Daoy (cell line): ENCODE measurements around the gene NR2C2AP. TPM values are rescaled to one million over a fixed set of nuclear protein-coding genes. Genes with fewer than 3 reads are reported as not detected.
"Not testable (repeated sequence)": the region's sequence is repeated elsewhere in the genome, so short reads cannot be mapped to it uniquely, and the experiment has no call there.

ENCODE experiments used
- DNase-seq: peaks from one replicate; pipeline ENCODE4 v3.0.0-alpha.2; 2015; ENCODE audit warnings: low read depth
- total RNA-seq: library from RNA; depleted of rRNA; stranded (reverse); fragments of >200 nt; shearing (Covaris generic); gene quantifications from 2 replicates; pipeline ENCODE4 v1.2.3, GENCODE V29; 2014; rRNA removed

The NR2C2AP gene, protein sequence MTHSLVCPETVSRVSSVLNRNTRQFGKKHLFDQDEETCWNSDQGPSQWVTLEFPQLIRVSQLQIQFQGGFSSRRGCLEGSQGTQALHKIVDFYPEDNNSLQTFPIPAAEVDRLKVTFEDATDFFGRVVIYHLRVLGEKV
- 25.1 and 31.3 TPM in 2 replicates for total RNA-seq

DNA sequence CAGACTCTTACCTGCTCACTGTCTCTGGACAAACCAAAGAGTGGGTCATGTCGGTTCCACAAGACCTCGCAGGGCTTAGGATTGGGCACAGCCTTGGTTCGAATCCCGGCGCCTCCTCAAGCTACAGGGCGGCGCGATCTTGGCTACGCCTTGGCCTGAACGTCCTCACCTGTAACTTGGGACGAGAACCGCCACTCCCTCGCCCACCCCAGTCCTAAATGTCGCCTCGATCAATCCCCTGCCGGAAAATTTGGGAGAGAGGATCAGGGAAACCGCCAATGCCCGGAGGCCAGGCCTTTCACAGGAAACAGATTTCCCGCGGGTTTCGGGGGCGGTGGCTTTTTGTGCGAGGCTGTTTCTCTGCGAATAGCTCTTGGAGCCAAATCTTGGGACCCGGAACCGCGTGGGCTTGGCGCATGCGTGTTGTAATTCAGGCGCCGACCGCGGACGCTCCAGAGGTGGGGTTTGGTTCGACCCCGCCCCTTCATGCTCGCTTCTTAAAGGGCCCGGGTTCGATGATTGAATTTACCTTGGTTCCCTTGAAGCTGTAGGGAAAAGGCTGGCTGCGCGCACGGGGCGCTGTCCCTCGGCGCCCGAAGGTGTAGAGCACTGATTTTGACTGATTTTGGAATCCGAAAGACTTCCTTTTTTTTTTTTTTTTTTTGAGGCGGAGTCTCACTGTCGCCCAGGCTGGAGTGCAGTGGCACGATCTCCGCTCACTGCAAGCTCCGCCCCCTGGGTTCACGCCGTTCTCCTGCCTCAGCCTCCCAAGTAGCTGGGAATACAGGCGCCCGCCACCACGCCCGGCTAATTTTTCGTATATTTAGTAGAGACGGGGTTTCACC lies at the start of gene NR2C2AP:
TSS of gene NR2C2AP (minus strand) at position 403 of the 845 bp plus-strand sequence. CDS start at position 49, 354 bp downstream.
- peak; percentile 96 for DNase-seq

GRCh38 chr19:19250196-19250801 lies 47.1 kb upstream of the NR2C2AP start:
- DNase-seq = no peak

DNA sequence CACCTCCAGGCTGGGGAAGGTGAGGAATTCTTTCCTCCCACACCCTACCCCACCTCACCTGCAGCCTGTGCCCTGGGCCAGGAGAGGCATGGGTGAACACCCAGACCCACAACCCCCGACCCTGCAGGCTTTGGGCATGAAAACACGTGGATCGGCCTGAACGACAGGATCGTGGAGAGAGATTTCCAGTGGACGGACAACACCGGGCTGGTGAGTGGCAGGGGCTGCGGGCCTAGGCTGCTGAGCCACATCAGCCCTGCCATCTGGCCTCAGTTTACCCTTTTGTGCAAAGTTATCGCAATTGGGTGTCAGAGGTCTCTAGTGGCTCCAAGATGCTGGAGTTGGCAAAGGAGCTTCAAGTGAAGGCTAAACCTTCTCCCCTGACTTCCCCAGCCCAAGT lies 37.3 kb upstream of the NR2C2AP start:
- DNase-seq = no peak

DNA sequence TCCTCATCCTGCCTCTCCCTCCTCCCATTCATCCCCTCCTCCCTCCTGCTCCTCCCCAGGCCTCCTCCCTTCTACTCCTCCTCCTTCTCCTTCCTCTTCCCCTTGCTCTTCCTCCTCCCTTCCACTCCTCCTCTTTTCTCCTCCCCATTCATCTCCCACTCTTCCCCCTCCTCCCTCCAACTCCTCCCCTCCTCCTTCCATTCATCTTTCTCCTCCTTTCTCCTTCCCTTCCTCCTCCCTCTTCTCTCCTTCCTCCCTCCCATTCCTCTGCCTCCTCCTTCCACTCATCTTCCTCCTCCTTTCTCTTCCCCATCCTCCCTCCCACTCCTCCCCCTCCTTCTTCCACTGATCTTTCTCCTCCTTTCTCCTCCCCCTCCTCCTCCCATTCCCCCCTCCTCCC lies 36.5 kb upstream of the NR2C2AP start:
- no peak for DNase-seq

DNA sequence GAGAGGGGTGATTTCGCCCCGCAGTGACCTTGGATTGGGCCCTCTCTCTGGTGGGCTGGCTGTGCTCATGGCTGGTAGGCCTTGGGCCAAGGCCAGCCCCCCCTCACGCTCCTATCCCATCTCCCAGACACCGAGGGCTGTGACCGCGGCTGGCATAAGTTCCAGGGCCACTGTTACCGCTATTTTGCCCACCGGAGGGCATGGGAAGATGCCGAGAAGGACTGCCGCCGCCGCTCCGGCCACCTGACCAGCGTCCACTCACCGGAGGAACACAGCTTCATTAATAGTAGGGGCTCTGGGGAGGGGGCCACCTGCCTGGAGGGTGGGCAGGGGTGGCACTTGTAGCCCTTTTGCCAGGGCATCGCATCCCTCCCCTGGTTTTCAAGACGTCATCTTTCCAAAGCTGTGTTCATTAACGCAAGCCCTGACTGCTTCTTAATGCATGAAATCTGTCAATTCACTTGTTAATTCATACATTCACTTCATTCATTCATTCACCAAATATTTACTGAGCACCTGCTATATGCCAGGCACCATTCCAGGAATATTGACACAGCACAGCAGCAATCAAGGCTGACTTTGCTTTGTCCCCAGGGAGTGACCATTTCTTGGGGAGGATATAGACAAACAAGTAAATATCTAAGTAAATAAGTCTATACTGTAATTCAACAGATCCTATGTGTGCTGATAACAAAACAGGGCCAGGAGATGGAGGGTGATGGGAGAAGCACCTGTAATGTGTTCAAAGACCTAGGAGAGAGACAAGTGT lies 35.1 kb upstream of the NR2C2AP start:
- DNase-seq = no peak

GRCh38 chr19:19236173-19236572 lies 33.0 kb upstream of the NR2C2AP start:
- no peak for DNase-seq

DNA sequence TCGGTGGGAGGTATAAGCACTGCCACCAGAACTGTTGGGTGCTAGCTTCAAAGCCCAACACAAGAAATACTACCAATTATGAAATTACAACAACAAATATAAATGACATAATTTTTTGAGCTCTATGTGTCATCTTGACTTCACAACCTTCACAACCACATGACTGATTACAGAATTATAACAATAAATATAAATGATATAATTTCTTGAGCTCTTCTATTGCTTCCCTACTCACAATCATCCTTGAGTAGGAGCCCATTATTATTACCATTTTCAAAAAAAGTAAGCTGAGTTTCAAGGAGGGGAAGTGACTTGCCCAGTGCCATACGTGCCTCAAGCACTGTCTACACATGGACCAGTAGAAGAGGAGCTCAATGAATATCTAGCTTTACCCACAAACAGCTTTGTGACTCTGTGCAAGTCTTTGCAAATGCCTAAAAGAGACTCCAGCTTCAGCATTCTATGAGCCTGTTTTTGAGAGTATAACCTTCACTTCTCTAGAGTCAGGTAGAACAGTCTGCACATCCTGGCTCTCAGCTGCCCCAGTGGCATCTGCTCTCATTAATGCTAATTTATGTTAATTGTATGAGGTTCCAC lies 31.1 kb upstream of the NR2C2AP start:
- no peak for DNase-seq

DNA sequence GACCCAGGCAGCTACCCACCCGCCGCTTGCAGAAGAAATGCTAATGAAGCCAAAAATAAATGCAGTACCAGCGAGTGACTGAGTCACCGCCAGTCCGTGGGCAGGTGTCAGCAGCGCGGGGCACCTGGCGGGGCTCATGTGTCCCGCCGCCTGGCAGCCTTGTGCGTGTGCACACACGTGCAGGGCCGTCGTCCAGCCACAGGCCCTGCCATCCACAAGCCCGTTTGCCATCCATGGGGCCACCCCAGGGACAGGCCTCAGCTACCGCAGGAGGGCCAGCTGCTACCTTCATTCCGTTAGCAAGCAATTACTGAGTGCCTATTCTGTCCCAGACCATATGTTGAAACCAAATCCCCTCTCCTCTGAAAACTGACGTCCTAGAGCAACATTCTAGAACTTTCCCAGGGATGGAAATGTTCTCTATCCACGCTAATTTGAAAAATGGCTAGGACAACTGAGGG lies 29.1 kb upstream of the NR2C2AP start:
- DNase-seq = no peak

DNA sequence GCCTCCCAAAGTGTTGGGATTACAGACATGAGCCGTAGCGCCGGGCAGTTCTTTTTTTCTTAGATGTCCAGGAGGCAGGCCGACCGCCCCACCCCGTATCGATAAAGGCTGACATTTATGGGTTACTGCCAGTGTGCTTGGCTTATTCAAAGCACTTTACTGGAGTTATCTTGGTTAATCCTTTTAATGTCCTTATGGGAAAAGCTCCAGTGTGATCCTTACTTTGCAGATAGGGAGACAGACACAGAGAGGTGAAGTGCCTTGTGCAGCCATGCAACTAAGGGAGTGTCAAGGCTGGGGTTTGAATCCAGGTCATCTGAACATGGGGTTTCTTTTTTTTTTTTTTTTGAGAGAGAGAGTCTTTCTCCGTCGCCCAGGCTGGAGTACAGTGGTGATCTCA lies 27.8 kb upstream of the NR2C2AP start:
- DNase-seq = no peak

GRCh38 chr19:19229701-19230100 lies 26.5 kb upstream of the NR2C2AP start:
- no peak for DNase-seq

GRCh38 chr19:19227217-19227616 lies 24.0 kb upstream of the NR2C2AP start:
- no peak for DNase-seq

DNA sequence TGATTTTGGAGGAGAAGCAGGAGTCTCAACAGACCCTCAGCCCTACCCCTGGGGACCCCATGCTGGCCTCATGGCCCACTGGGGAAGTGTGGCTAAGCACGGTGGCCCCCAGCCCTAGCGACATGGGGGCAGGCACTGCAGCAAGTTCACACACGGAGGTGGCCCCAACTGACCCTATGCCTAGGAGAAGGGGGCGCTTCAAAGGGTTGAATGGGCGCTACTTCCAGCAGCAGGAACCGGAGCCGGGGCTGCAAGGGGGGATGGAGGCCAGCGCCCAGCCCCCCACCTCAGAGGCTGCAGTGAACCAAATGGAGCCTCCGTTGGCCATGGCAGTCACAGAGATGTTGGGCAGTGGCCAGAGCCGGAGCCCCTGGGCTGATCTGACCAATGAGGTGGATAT lies 23.4 kb upstream of the NR2C2AP start:
- DNase-seq = no peak

DNA sequence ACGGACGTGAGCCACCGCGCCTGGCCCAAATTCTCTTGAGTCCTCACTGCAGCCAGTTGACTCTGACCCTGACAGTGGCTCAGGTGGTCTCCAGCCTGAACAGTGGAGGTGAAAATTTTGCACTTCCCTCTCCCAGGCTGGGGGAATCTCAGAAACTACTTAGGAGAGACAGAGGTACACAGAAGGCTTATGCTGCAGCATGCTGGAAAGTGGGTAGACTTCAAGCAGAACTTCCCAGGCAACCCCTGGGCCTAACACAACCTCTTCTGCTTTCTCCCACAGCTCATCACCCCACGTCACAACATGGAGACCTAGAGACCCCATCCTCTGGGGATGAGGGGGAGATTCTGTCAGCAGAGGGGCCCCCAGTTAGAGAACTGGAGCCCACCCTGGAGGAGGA lies 23.0 kb upstream of the NR2C2AP start:
- DNase-seq = no peak

GRCh38 chr19:19224852-19225494 lies 21.8 kb upstream of the NR2C2AP start:
- peak; percentile 30 for DNase-seq

- DNase-seq = no peak
These were observed 21.1 kb upstream of the NR2C2AP start for GRCh38 chr19:19224150-19224851.

GRCh38 chr19:19223636-19224035 lies 20.4 kb upstream of the NR2C2AP start:
- no peak for DNase-seq

- DNase-seq = no peak
These were observed 19.8 kb upstream of the NR2C2AP start for GRCh38 chr19:19223060-19223459.

GRCh38 chr19:19221000-19221399 lies 17.8 kb upstream of the NR2C2AP start:
- not testable (repeated sequence) for DNase-seq

GRCh38 chr19:19218911-19219310 lies 15.7 kb upstream of the NR2C2AP start:
- no peak for DNase-seq

DNA sequence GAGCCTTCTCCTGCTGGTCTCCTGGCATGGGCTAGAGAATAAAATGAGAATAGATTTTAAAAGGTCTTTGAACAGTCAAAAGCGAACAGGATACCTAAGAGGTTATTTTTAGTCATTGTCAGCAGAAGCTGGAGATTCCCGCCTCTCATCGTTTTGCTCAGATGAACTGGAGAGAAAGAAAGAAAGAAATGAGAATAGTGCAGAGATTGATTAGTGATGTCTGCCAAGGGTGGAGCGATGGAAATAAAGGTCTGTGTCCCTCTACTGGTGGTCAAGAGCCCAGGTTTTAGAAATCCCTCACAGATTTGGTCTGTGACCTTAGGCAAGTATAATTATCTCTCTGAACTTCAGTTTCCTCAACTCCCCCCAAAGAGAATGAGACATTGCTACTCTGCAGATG lies 13.9 kb upstream of the NR2C2AP start:
- peak; percentile 44 for DNase-seq

DNA sequence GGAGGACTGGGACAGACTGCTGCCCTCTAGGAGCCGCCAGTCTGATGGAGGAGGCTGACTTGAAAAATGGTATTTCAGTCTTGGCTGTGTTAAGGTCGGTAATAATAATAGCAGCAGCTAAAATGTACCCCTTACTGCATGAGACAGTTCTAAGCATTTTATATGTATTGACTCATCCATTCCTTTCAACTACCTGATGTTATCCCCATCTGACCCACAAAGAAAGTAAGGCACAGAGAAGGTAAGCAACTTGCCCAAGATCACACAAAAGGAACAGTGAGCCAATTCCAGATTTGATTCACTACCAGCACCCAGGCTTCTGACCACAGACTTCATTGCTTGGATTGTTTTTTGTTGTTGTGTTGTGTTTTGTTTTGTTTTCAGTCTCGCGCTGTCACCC lies 12.6 kb upstream of the NR2C2AP start:
- no peak for DNase-seq
